ENCODE measurements around the gene HLCS. TPM values are rescaled to one million over a fixed set of nuclear protein-coding genes. Genes with fewer than 3 reads are reported as not detected.

The HLCS gene
- total RNA-seq, 6 experiments from 2014 or later, result 20.3 to 24.5 (median 22.2) TPM

DNA sequence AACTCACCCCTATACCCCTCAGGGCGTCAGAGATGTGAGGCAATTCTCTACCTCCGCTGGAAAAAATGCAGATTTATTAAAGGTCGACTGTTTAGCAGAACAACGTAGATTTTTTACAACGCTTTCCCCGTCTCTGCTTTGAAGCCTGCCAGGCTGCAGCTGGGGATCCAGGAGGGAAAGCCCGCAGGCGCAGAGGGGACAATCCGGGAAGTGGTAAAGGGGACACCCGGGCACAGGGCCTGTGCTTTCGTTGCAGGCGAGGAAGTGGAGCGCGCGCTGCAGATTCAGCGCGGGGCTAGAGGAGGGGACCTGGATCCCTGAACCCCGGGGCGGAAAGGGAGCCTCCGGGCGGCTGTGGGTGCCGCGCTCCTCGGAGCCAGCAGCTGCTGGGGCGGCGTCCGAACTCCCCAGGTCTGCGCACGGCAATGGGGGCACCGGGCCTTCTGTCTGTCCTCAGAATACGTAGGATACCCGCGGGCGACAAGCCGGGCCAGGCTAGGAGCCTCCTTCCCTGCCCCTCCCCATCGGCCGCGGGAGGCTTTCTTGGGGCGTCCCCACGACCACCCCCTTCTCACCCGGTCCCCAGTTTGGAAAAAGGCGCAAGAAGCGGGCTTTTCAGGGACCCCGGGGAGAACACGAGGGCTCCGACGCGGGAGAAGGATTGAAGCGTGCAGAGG lies 262.1 kb downstream of the HLCS start:
- TF ChIP-seq, protein P1, sequence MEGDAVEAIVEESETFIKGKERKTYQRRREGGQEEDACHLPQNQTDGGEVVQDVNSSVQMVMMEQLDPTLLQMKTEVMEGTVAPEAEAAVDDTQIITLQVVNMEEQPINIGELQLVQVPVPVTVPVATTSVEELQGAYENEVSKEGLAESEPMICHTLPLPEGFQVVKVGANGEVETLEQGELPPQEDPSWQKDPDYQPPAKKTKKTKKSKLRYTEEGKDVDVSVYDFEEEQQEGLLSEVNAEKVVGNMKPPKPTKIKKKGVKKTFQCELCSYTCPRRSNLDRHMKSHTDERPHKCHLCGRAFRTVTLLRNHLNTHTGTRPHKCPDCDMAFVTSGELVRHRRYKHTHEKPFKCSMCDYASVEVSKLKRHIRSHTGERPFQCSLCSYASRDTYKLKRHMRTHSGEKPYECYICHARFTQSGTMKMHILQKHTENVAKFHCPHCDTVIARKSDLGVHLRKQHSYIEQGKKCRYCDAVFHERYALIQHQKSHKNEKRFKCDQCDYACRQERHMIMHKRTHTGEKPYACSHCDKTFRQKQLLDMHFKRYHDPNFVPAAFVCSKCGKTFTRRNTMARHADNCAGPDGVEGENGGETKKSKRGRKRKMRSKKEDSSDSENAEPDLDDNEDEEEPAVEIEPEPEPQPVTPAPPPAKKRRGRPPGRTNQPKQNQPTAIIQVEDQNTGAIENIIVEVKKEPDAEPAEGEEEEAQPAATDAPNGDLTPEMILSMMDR (IDR thresholded peaks at IDR 0.05), result no peak
- no peaks in the 10 kb centered on the region for H3K9me3 Mint-ChIP-seq
- H3K4me1 Mint-ChIP-seq (ENCODE audit: low read depth), result peaks cover 19% of the 10 kb centered on the region
- no peak for DNase-seq
- H3K4me3 Mint-ChIP-seq, result no peak overlapping the region
- H3K27ac Mint-ChIP-seq, result no peak overlapping the region
- peaks cover 75% of the 10 kb centered on the region for H3K27me3 Mint-ChIP-seq (ENCODE audit: insufficient read depth)
- no peaks in the 10 kb centered on the region for H3K36me3 Mint-ChIP-seq (ENCODE audit: low read depth)

DNA sequence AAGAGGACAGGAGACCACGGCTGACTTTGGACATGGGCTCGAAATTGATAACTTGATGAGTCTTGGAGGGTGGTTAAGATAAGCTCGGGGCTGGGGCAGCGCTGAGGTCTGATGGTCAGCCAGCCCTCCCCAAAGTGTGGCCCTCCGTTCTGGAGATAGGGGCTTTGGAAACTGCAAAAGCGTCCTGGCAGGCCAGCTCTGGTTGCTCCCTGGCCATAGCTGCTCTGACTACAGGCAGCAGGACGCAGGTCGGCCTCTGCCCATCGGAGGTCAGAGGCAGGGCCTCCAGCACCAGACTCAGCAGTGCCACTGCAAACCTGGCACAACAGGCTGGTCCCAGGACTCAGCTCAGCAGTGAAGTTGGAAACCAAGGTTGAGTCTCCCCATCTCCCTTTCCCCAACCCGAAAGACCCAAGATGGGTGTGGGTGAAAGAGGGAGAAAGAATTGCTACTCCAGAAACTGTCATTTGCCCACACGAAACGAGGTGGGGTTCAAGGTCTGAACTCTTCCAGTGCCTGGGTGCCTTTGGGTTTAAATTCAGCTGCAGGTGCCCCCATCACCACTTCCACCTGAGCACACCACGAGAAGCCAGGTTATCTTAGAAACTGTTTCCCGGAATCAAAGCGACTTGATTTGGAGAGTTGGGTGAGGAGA lies 262.7 kb downstream of the HLCS start:
- Mint-ChIP-seq H3K4me3 (no peak overlapping the region), H3K27ac (no peak overlapping the region), H3K27me3 (ENCODE audit: insufficient read depth) (peaks cover 73% of the 10 kb centered on the region), H3K9me3 (no peaks in the 10 kb centered on the region), H3K36me3 (ENCODE audit: low read depth) (no peaks in the 10 kb centered on the region), H3K4me1 (ENCODE audit: low read depth) (peaks cover 19% of the 10 kb centered on the region)
- no peak for DNase-seq
- TF ChIP-seq, protein P1 (IDR thresholded peaks at IDR 0.05), result no peak

DNA sequence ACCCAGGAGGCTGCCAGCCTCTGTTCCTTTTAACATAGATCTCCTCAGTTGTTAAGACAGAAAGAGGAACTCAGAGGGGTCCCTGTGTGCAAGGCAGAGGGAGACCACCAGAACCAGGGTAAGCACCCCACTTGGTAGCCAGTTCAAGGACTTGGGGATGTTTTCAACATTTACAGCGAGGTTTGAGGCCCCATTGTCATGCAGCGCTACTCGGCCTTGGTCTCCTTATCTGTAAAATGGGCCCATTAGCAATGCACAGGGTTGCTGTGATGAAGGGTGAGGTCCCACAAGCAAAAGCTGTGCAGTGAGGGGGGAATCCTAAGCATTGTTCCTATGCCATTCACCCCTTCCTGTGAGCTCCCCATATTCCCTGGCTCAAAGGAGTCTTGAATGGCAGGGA lies 263.3 kb downstream of the HLCS start:
- no peak for DNase-seq
- peaks cover 19% of the 10 kb centered on the region for H3K4me1 Mint-ChIP-seq (ENCODE audit: low read depth)
- no peak overlapping the region for H3K27ac Mint-ChIP-seq
- H3K9me3 Mint-ChIP-seq, result no peaks in the 10 kb centered on the region
- TF ChIP-seq, protein P1 (IDR thresholded peaks at IDR 0.05), result no peak
- no peaks in the 10 kb centered on the region for H3K36me3 Mint-ChIP-seq (ENCODE audit: low read depth)
- no peak overlapping the region for H3K4me3 Mint-ChIP-seq
- peaks cover 68% of the 10 kb centered on the region for H3K27me3 Mint-ChIP-seq (ENCODE audit: insufficient read depth)

DNA sequence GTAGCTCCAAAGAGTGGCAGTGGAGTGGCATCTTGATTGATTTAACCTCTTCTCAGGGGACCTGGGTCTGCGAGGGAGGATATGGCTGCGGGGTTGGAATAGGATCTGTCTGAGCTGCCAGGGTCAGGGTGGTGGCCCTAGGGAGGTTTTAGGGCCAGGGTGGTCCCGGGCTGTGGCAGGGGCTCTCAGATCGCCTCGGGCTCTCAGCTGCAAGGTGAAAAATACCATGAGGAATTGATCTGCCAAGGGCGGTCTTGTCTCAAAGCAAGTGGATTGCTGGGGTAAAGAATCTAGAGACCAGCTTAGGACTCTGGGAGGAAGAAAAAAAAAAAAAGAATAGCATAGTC lies 263.9 kb downstream of the HLCS start:
- TF ChIP-seq, protein P1 (IDR thresholded peaks at IDR 0.05), result no peak
- no peak for DNase-seq
- no peaks in the 10 kb centered on the region for H3K36me3 Mint-ChIP-seq (ENCODE audit: low read depth)
- H3K27ac Mint-ChIP-seq, result no peak overlapping the region
- H3K27me3 Mint-ChIP-seq (ENCODE audit: insufficient read depth), result peaks cover 71% of the 10 kb centered on the region
- H3K9me3 Mint-ChIP-seq, result no peaks in the 10 kb centered on the region
- no peak overlapping the region for H3K4me3 Mint-ChIP-seq
- peaks cover 19% of the 10 kb centered on the region for H3K4me1 Mint-ChIP-seq (ENCODE audit: low read depth)

DNA sequence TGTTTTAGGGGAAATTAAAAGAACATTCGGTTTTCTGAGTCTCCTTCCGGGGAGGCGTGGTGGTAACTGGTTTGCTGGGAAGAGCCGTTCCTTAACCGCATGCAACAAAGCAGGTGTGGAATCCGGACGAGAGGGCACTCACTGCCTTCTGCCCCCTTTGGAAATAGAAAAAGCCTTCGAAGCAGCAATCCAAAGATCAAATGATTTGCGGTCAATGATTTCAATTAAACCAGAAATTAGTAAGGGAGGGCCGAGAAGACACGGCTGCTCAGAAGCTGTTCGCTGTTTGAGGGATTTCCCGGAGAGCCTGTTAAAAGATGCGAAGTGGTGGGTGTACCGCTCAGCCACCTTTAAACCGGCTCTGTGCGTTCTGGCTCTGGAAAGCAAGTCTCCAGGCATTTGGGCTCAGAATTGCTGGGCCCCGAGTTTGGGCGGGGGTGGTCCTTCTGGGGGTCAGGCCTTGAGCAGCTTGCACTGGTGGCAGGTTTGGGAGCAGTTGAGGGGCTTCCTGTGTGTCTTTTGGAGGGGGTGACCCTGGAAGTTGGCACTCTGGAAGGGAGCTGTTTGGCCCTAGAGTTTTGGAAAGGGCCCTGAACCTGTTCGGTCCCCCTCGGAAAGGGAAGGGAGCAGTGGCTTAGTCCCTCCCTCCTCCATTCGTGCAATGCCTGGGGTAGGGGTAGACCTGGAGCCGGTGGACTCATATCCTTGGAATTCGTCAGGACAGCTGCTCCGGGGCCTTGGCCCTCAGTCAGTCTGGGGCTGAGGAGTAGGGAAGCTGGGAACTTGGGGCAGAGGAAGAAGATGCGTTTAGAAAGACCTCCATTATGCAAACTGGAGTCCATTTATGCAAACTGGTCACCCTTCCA lies 264.5 kb downstream of the HLCS start:
- H3K36me3 Mint-ChIP-seq (ENCODE audit: low read depth), result no peaks in the 10 kb centered on the region
- H3K9me3 Mint-ChIP-seq, result no peaks in the 10 kb centered on the region
- TF ChIP-seq, protein P1 (IDR thresholded peaks at IDR 0.05), result no peak
- H3K4me3 Mint-ChIP-seq, result no peak overlapping the region; the same call in 1 of the 2 replicates
- H3K27ac Mint-ChIP-seq, result no peak overlapping the region
- H3K4me1 Mint-ChIP-seq (ENCODE audit: low read depth), result peaks cover 19% of the 10 kb centered on the region
- H3K27me3 Mint-ChIP-seq (ENCODE audit: insufficient read depth), result peaks cover 66% of the 10 kb centered on the region
- DNase-seq, result no peak

All from HFFc6 (cell line).